ENCODE measurements around the gene OTX1.

Gene OTX1

GRCh38 chr2:63041592-63041991, 9.0 kb upstream of the OTX1 start:
- DNase-seq (ENCODE audit: low spot score), result no peak
- in situ Hi-C loops (cut with MboI; ENCODE audit: low sequenced_read_pairs, unreplicated experiment), result loop anchor here (25.0 kb wide), 2 partner anchors 254 to 579 kb away; no protein-coding TSS in a partner anchor
- no peak for TF ChIP-seq CTCF (IDR thresholded peaks at IDR 0.05; ENCODE audit: borderline replicate concordance, control extremely low read depth, extremely low read depth, insufficient read depth, missing control alignments)

- no peak for DNase-seq (ENCODE audit: low spot score)
- no peak for TF ChIP-seq CTCF (IDR thresholded peaks at IDR 0.05; ENCODE audit: borderline replicate concordance, control extremely low read depth, extremely low read depth, insufficient read depth, missing control alignments)
- in situ Hi-C loops (cut with MboI; ENCODE audit: low sequenced_read_pairs, unreplicated experiment), result loop anchor here (25.0 kb wide), 2 partner anchors 257 to 582 kb away; no protein-coding TSS in a partner anchor
These were observed 6.0 kb upstream of the OTX1 start for GRCh38 chr2:63044362-63045327.

GRCh38 chr2:63046552-63046951, 4.1 kb upstream of the OTX1 start:
- no peak for TF ChIP-seq CTCF (IDR thresholded peaks at IDR 0.05; ENCODE audit: borderline replicate concordance, control extremely low read depth, extremely low read depth, insufficient read depth, missing control alignments)
- DNase-seq (ENCODE audit: low spot score), result no peak
- in situ Hi-C loops (cut with MboI; ENCODE audit: low sequenced_read_pairs, unreplicated experiment), result loop anchor here (25.0 kb wide), 2 partner anchors 259 to 584 kb away; no protein-coding TSS in a partner anchor

GRCh38 chr2:63046961-63047320, 3.7 kb upstream of the OTX1 start:
- in situ Hi-C loops (cut with MboI; ENCODE audit: low sequenced_read_pairs, unreplicated experiment), result loop anchor here (25.0 kb wide), 2 partner anchors 260 to 585 kb away; no protein-coding TSS in a partner anchor
- no peak for TF ChIP-seq CTCF (IDR thresholded peaks at IDR 0.05; ENCODE audit: borderline replicate concordance, control extremely low read depth, extremely low read depth, insufficient read depth, missing control alignments)
- DNase-seq (ENCODE audit: low spot score), result no peak

GRCh38 chr2:63047321-63048279, 3.0 kb upstream of the OTX1 start:
- in situ Hi-C loops (cut with MboI; ENCODE audit: low sequenced_read_pairs, unreplicated experiment), result loop anchor here (25.0 kb wide), 2 partner anchors 260 to 585 kb away; no protein-coding TSS in a partner anchor
- TF ChIP-seq CTCF (IDR thresholded peaks at IDR 0.05; ENCODE audit: borderline replicate concordance, control extremely low read depth, extremely low read depth, insufficient read depth, missing control alignments), result no peak
- peak; percentile 50 for DNase-seq (ENCODE audit: low spot score)

All from GM13976 (cell line).